ENCODE data around the gene ABCG2. TPM values are rescaled to one million over a fixed set of nuclear protein-coding genes. Genes with fewer than 3 reads are reported as not detected.
"Not testable (repeated sequence)": the region's sequence is repeated elsewhere in the genome, so short reads cannot be mapped to it uniquely, and the experiment has no call there.

The ABCG2 gene
- total RNA-seq, 4 donors from 2014 or later, result 3.4 to 16.2 (median 7.9) TPM

DNA sequence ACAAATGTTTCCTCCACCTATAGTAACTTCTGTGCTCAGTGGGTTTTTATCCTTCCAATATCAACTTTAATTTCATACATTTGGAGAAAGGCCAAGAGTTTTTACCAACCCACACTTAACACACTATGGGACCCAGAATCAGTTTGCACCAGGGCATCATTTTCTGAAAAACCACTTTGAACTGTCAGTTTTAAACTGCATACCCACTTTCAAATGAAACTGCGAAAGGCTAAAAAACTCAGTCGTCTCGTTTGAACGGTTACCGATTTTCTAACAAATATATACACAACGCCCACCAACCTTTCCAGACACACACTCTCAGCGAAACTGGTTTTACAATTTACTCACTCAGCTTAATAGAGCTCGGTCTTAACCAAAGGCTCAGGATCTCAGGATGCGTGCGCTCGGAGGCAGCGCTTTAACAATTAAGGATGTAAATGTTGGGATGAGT is 376 bp downstream of the ABCG2 start:
- TF ChIP-seq, protein P1, sequence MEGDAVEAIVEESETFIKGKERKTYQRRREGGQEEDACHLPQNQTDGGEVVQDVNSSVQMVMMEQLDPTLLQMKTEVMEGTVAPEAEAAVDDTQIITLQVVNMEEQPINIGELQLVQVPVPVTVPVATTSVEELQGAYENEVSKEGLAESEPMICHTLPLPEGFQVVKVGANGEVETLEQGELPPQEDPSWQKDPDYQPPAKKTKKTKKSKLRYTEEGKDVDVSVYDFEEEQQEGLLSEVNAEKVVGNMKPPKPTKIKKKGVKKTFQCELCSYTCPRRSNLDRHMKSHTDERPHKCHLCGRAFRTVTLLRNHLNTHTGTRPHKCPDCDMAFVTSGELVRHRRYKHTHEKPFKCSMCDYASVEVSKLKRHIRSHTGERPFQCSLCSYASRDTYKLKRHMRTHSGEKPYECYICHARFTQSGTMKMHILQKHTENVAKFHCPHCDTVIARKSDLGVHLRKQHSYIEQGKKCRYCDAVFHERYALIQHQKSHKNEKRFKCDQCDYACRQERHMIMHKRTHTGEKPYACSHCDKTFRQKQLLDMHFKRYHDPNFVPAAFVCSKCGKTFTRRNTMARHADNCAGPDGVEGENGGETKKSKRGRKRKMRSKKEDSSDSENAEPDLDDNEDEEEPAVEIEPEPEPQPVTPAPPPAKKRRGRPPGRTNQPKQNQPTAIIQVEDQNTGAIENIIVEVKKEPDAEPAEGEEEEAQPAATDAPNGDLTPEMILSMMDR (IDR thresholded peaks at IDR 0.05), result no peak
- ATAC-seq (ENCODE audit: low FRiP score), result no peak
- no peak for DNase-seq (ENCODE audit: low spot score)

- not testable (repeated sequence) for ATAC-seq (ENCODE audit: low FRiP score)
Measured at GRCh38 chr4:88152331-88152730, 6.1 kb downstream of the ABCG2 start.

DNA sequence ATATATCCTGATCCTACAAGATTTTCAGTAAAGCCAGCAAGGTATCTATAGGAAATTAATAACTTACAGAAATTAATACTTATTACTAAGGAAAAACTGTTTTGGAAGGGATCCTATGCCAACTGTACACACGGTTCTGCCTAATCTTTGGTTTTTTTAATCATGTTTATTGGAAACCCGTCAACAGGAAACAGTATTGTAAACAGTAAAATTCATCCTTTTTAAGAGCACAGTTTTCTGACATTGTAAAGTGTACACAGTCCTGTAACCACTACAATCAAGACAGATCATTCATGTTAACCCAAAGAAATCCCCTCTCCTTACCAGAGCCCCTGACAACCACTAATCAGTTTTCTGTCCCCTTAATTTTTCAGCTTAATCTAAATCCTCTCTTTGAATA is 9.9 kb downstream of the ABCG2 start:
- DNase-seq (ENCODE audit: low spot score) (no peak), ATAC-seq (ENCODE audit: low FRiP score) (no peak)
- TF ChIP-seq, protein P1 (IDR thresholded peaks at IDR 0.05), result no peak

More at GRCh38 chr4:88152331-88152730, 6.1 kb downstream of the ABCG2 start:
- DNase-seq (ENCODE audit: low spot score), result not testable (repeated sequence)

DNA sequence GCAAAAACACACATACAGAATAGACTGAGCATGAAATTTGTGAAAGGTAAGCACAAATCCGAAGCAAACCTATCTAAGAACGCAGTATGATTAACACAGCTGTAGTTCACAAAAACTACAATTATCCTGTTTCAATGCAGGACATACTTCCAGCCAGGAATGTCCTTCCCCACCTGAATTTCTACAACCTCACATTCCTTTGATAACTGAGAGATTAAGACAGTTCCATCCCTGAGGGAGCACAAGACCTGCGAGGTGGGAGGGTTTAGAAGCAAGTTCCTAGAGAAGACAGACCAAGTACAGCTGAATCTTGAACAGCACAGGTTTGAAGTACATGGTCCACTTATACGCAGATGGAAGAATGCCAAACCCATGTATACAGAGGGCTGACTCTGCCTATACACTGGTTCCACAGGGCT is 10.6 kb downstream of the ABCG2 start:
- TF ChIP-seq, protein P1 (IDR thresholded peaks at IDR 0.05), result no peak
- ATAC-seq (ENCODE audit: low FRiP score), result no peak

DNA sequence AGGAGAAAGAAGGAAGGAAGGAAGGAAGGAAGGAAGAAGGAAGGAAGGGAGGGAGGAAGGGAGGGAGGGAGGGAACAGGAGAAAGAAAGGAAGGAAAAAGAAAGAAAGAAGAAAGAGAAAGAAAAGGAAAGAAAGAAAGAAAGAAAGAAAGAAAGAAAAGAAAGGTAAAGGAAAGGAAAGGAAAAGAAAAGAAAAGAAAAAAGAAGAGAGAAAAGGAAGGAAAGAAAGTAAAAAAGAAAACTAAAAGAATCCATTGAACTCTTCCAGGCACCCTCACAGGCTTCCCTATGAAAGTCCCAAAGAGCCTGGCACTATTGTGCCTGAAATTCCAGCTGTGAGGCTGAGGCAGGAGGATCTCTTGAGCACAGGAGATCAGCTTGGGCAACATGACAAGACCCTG is 11.5 kb downstream of the ABCG2 start:
- TF ChIP-seq, protein P1 (IDR thresholded peaks at IDR 0.05), result no peak
- ATAC-seq (ENCODE audit: low FRiP score) (no peak), DNase-seq (ENCODE audit: low spot score) (no peak)

More for the DNA sequence above, 10.6 kb downstream of the ABCG2 start:
- DNase-seq (ENCODE audit: low spot score), result no peak

DNA sequence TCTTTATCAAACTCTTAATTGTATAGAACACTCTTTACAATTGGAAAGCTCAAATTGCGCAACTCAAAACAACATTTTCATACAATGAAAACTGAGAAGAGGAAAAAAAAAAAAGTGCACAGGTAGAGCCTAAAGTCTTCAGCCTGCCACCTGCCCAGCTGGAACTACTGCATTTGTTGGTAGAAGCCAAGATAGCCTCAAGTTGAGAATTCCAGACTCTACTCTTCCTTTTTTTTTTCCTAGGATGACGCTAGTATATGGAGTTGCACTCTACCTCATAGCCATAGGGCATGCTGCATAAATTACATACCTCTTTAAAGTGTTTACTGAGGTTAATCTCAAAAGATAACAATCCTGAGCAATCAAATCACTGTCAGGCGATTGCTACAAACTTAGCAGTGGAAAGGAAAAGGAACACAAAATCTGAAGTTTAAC is 13.6 kb downstream of the ABCG2 start:
- TF ChIP-seq, protein P1 (IDR thresholded peaks at IDR 0.05), result no peak
- DNase-seq (ENCODE audit: low spot score) (no peak), ATAC-seq (ENCODE audit: low FRiP score) (no peak)

- DNase-seq (ENCODE audit: low spot score) (no peak), ATAC-seq (ENCODE audit: low FRiP score) (no peak)
- TF ChIP-seq, protein P1 (IDR thresholded peaks at IDR 0.05), result no peak
Measured at GRCh38 chr4:88144048-88144447, 14.4 kb downstream of the ABCG2 start.

DNA sequence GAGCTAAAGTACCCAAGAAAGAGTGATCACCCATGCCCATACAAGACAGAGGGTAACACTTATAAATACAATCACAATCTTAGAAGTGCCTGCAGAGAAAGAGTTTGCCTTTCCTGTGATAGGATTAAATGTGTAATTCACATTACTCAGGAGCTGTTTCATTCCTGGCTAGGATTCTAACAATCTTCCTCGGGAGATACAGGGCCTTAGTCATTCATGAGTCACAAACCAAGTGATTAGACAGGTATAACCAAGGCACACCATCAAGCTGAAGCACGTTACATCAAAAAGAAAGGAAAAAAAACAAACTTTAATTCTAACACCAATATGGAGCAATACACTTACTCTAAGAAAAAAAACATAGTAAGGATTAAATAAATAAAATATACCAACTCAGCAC is 14.9 kb downstream of the ABCG2 start:
- DNase-seq (ENCODE audit: low spot score) (no peak), ATAC-seq (ENCODE audit: low FRiP score) (peak; percentile 82)
- TF ChIP-seq, protein P1 (IDR thresholded peaks at IDR 0.05), result no peak

All from omental fat pad (tissue), 4 donors.